ENCODE measurements around the gene UMODL1.

The UMODL1 gene

DNA sequence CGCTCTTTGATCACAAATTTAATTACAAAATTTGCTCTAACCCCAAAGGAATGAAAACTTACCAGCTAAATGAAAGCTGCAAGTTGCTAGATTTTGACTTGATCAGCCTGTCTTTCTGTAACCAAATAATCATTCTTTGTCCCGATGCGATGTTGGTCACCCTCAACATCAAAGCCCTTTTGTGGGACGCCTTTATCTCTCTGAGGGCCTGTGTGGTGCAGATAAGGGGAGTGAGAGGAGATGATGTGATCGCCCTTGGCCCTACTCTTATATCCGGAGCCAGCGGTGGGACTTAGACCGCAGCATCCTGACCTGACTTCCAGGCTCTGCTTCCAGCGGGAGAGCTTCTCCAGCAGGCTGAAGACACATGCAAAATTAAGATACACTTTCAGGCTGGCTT lies 19.3 kb upstream of the UMODL1 start:
- H3K4me3 ChIP-seq (ENCODE audit: low read depth, low read length): no peak overlapping the region
- TF ChIP-seq, protein P1, sequence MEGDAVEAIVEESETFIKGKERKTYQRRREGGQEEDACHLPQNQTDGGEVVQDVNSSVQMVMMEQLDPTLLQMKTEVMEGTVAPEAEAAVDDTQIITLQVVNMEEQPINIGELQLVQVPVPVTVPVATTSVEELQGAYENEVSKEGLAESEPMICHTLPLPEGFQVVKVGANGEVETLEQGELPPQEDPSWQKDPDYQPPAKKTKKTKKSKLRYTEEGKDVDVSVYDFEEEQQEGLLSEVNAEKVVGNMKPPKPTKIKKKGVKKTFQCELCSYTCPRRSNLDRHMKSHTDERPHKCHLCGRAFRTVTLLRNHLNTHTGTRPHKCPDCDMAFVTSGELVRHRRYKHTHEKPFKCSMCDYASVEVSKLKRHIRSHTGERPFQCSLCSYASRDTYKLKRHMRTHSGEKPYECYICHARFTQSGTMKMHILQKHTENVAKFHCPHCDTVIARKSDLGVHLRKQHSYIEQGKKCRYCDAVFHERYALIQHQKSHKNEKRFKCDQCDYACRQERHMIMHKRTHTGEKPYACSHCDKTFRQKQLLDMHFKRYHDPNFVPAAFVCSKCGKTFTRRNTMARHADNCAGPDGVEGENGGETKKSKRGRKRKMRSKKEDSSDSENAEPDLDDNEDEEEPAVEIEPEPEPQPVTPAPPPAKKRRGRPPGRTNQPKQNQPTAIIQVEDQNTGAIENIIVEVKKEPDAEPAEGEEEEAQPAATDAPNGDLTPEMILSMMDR (conservative IDR thresholded peaks at IDR 0.05; ENCODE audit: low read depth, low read length): no peak
- DNase-seq (ENCODE audit: low read depth): no peak

DNA sequence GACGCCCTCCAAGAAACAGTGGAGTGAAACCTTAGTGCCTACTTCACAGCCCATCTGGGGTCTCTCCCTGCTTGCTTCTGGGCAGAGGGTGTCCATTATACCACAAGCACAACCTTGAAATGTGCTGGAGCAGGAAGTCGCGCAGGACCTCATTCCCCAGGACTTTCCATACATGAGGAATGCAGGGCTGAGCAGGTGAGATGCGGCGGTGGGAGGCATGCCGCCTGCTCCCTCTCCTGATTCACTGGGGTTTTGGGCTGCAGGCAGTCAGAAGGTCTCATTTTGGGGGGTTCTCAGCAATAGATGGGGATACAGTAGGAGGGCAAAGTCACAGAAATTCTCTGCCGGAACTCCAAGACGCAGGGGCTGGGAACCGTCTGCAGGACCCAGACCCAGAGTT lies 15.7 kb upstream of the UMODL1 start:
- no peak overlapping the region for H3K4me3 ChIP-seq (ENCODE audit: low read depth, low read length)
- TF ChIP-seq, protein P1 (conservative IDR thresholded peaks at IDR 0.05; ENCODE audit: low read depth, low read length): no peak
- no peak for DNase-seq (ENCODE audit: low read depth)

DNA sequence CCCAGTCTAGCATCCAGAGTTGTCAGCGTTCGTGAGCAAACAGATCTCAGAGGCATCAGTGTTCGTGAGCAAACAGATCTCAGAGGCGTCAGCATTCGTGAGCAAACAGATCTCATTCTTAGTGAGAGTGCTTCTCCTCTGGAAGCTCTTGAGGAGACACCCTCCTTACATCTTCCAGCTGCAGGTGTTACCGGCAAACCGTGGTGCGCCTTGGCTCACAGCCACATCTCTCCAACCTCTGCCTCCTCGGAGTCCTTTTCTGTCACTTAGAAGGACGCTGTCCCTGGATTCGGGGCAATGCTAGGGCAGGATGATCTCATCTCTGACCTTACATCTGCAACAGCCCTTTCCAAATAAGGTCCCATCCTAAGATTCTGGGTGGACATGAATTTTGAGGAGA lies 14.6 kb upstream of the UMODL1 start:
- no peak for DNase-seq (ENCODE audit: low read depth)
- TF ChIP-seq, protein P1 (conservative IDR thresholded peaks at IDR 0.05; ENCODE audit: low read depth, low read length): no peak
- no peak overlapping the region for H3K4me3 ChIP-seq (ENCODE audit: low read depth, low read length)

DNA sequence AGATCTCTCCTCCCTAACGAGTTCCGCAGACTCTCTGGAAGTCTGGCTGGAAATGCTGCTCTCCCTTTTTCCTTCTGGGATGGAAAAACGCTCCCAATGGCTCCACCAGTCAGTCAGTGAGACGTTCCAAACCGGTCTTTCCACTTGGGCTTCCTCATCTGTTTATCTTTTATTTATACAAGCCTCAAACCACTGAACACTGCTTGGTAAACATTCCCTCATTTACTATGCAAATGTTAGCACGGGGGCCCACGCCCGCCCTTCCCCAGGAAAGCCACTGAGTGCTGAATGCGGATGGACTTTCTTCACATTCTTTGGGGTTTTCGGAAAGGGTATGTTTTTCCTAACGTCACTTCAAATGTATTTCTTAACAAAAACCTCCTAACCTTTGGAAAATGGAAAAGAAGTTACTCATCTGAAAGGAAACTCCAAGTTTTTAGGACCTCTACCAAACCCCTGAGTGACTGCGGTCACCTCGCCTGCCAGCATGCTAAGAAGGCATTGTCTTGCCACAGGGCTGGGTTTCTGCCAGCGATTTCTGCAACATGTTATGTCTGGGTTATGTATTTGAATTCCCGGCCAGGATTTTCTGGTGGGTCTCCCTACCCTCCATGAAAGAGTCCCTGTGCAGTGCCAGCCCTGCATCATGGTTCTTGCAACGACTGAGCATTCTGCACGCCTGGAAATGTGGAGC lies 14.0 kb upstream of the UMODL1 start:
- TF ChIP-seq, protein P1 (conservative IDR thresholded peaks at IDR 0.05; ENCODE audit: low read depth, low read length): no peak
- DNase-seq (ENCODE audit: low read depth): peak; percentile 23
- H3K4me3 ChIP-seq (ENCODE audit: low read depth, low read length): no peak overlapping the region

- no peak for DNase-seq (ENCODE audit: low read depth)
- TF ChIP-seq, protein P1 (conservative IDR thresholded peaks at IDR 0.05; ENCODE audit: low read depth, low read length): no peak
- no peak overlapping the region for H3K4me3 ChIP-seq (ENCODE audit: low read depth, low read length)
Measured at GRCh38 chr21:42057851-42058437, 13.2 kb upstream of the UMODL1 start.

- DNase-seq (ENCODE audit: low read depth): no peak
- TF ChIP-seq, protein P1 (conservative IDR thresholded peaks at IDR 0.05; ENCODE audit: low read depth, low read length): no peak
- no peak overlapping the region for H3K4me3 ChIP-seq (ENCODE audit: low read depth, low read length)
Measured at GRCh38 chr21:42058631-42059111, 12.4 kb upstream of the UMODL1 start.

- no peak for DNase-seq (ENCODE audit: low read depth)
- H3K4me3 ChIP-seq (ENCODE audit: low read depth, low read length): no peak overlapping the region
- TF ChIP-seq, protein P1 (conservative IDR thresholded peaks at IDR 0.05; ENCODE audit: low read depth, low read length): no peak
Measured at GRCh38 chr21:42059141-42059540, 12.0 kb upstream of the UMODL1 start.
